Endothelial cell of umbilical vein (primary cell): Measurements from ENCODE around the gene RAD52. TPM values are rescaled to one million over a fixed set of nuclear protein-coding genes. Genes with fewer than 3 reads are reported as not detected.

Experiments
- BruUV-seq: library from RNA; stranded (reverse); fragments of 400-500 nt; replicated peaks from 2 replicates; lab custom pipeline; 2021; lab: Mats Ljungman, UMichigan
- CTCF ChIA-PET: fragments of 300-600, 350-600 bp; sonication (Branson Sonifier 250); formaldehyde crosslinking; loops from one replicate; lab custom pipeline; 2021; ENCODE audit warnings: antibody characterized with exemption, inconsistent platforms; lab: Charles Lee
- POLR2A ChIA-PET: fragments of 300-600, 350-600 bp; sonication (Branson Sonifier 250); formaldehyde crosslinking; loops from one replicate; lab custom pipeline; 2021; ENCODE audit warnings: antibody characterized with exemption, inconsistent platforms; lab: Charles Lee
- DNase-seq: peaks from one replicate; pipeline ENCODE4 v3.0.0-alpha.2; 2011; ENCODE audit warnings: low read depth, low spot score
- FAIRE-seq: peaks from 2 replicates; lab custom pipeline; 2011; peaks lifted over from hg19 to GRCh38; lab: Jason Lieb, UNC
- H2AFZ ChIP-seq: 2 replicates; pipeline ENCODE4 v1.6.0; 2012; ENCODE audit warnings: low read depth, low read length, control low read depth, inconsistent platforms
- H3K27ac ChIP-seq: 2 replicates; pipeline ENCODE4 v1.5.1; 2011; ENCODE audit warnings: low read depth, mild to moderate bottlenecking, control low read depth, low read length, moderate library complexity; ENCODE audit not compliant: insufficient read depth
- H3K27me3 ChIP-seq, 2 experiments: 2 replicates each; pipeline versions ENCODE4 v1.6.0 to v1.6.1; 2011; ENCODE audit warnings: low read length in 2 of 2, mixed read lengths in 1 of 2; ENCODE audit not compliant: control insufficient read depth in 2 of 2, insufficient read depth in 2 of 2
- H3K36me3 ChIP-seq, 2 experiments: 2 replicates in 1 of 2; 3 replicates in 1 of 2; pipeline ENCODE4 v1.5.1; 2011; ENCODE audit warnings: low read length in 2 of 2, mild to moderate bottlenecking in 1 of 2, moderate library complexity in 1 of 2; ENCODE audit not compliant: control insufficient read depth in 2 of 2, insufficient read depth in 2 of 2; ENCODE audit errors: extremely low read depth in 1 of 2
- H3K4me1 ChIP-seq: 3 replicates; pipeline ENCODE4 v1.5.1; 2011; ENCODE audit warnings: mild to moderate bottlenecking, low read length; ENCODE audit not compliant: control insufficient read depth, insufficient read depth; ENCODE audit errors: extremely low read depth
- H3K4me2 ChIP-seq: 2 replicates; pipeline ENCODE4 v1.6.1; 2011; ENCODE audit warnings: low read length, control low read depth, mixed read lengths; ENCODE audit not compliant: insufficient read depth
- H3K4me3 ChIP-seq, 3 experiments: fragments of 200-600 bp in 1 of 3; sonication (generic), shearing (Covaris generic) in 1 of 3; replicated peaks in 1 of 3; 2 replicates each; pipeline ENCODE4 v1.5.1; 2011 to 2016; ENCODE audit warnings: control low read depth in 3 of 3, low read length in 3 of 3, mild to moderate bottlenecking in 2 of 3, inconsistent platforms in 1 of 3, low read depth in 1 of 3, moderate library complexity in 1 of 3; ENCODE audit not compliant: insufficient read depth in 1 of 3
- H3K79me2 ChIP-seq: 2 replicates; pipeline ENCODE4 v1.6.0; 2012; ENCODE audit warnings: low read length, inconsistent platforms; ENCODE audit not compliant: control insufficient read depth, insufficient read depth
- H3K9ac ChIP-seq: replicated peaks from 2 replicates; pipeline ENCODE3; 2011; ENCODE audit warnings: low read length, control low read depth; ENCODE audit not compliant: insufficient read depth; ENCODE audit errors: extremely low read depth
- H3K9me1 ChIP-seq: replicated peaks from 3 replicates; pipeline ENCODE4 v1.6.0; 2011; ENCODE audit warnings: mild to moderate bottlenecking, low read length; ENCODE audit not compliant: control insufficient read depth, insufficient read depth; ENCODE audit errors: extremely low read depth
- H3K9me3 ChIP-seq: replicated peaks from 2 replicates; pipeline ENCODE4 v1.5.1; 2012; ENCODE audit warnings: low read length, inconsistent platforms; ENCODE audit not compliant: control insufficient read depth, insufficient read depth
- H4K20me1 ChIP-seq: replicated peaks from 2 replicates; pipeline ENCODE3; 2011; ENCODE audit warnings: mild to moderate bottlenecking, low read length; ENCODE audit not compliant: control insufficient read depth, insufficient read depth; ENCODE audit errors: extremely low read depth
- EZH2 ChIP-seq: IDR thresholded peaks from 2 replicates; pipeline ENCODE4 v1.6.1; 2012; ENCODE audit warnings: borderline replicate concordance, low read depth, mild to moderate bottlenecking, moderate library complexity, low read length, inconsistent platforms; ENCODE audit not compliant: severe bottlenecking
- FOS ChIP-seq: IDR thresholded peaks from 2 replicates; pipeline ENCODE4 v1.6.1; 2011; ENCODE audit warnings: mild to moderate bottlenecking, low read length, moderate library complexity, borderline replicate concordance; ENCODE audit not compliant: insufficient read depth
- GATA2 ChIP-seq: IDR thresholded peaks from 2 replicates; pipeline ENCODE4 v1.7.0; 2011; ENCODE audit warnings: low read depth, mild to moderate bottlenecking, moderate library complexity, mixed read lengths, low read length; ENCODE audit not compliant: insufficient read length, insufficient read depth
- JUN ChIP-seq: IDR thresholded peaks from 2 replicates; pipeline ENCODE4 v1.6.1; 2011; ENCODE audit warnings: borderline replicate concordance, low read depth; ENCODE audit not compliant: insufficient read length, insufficient read depth
- MAX ChIP-seq: IDR thresholded peaks from 2 replicates; pipeline ENCODE4 v1.6.1; 2011; ENCODE audit not compliant: insufficient read depth, insufficient read length
- MYC ChIP-seq: IDR thresholded peaks from one replicate; pipeline ENCODE4 v1.6.1; 2011; ENCODE audit warnings: mild to moderate bottlenecking, low read depth, low read length
- POLR2A ChIP-seq: IDR thresholded peaks from 2 replicates; pipeline ENCODE4 v1.6.1; 2012; ENCODE audit warnings: low read depth, mild to moderate bottlenecking, control low read depth, low read length
- POLR2AphosphoS5 ChIP-seq: IDR thresholded peaks from 2 replicates; pipeline ENCODE4 v1.6.1; 2012; ENCODE audit warnings: low read depth, mild to moderate bottlenecking, control low read depth, low read length, moderate library complexity; ENCODE audit not compliant: insufficient read depth
- dilution Hi-C: fragments of 300-500 bp; cut with MboI; formaldehyde crosslinking; loops from one replicate; pipeline ENCODE4 v1.15.0; 2019; ENCODE audit warnings: low sequenced_read_pairs; ENCODE audit not compliant: extremely low pct_ligation_motif_present
- intact Hi-C: fragments of 100-400 bp; cut with micrococcal nuclease; formaldehyde crosslinking; loops from one replicate; pipeline ENCODE4 v1.10.0; 2022
- polyA plus RNA-seq, 4 experiments: library from polyadenylated mRNA; depleted of rRNA in 3 of 4; stranded (reverse) in 3 of 4; unstranded in 1 of 4; fragments of >200 nt; gene quantifications; 2 replicates each; pipeline versions ENCODE4 v1.2.1 to v1.2.3, GENCODE V29; 2011 to 2012; ENCODE audit warnings: missing spikeins in 1 of 4
- total RNA-seq: library from RNA; stranded (reverse); gene quantifications from 2 replicates; pipeline ENCODE4 v1.2.3, GENCODE V29; 2021
- TF ChIP-seq, protein P1 (sequence below), 2 donors: IDR thresholded peaks; 1 replicate in 1 of 2; 2 replicates in 1 of 2; pipeline ENCODE4 v1.5.1; 2011; ENCODE audit warnings: low read length in 2 of 2, mild to moderate bottlenecking in 2 of 2, moderate library complexity in 2 of 2, control low read depth in 1 of 2, inconsistent platforms in 1 of 2, low read depth in 1 of 2; ENCODE audit not compliant: insufficient read depth in 1 of 2; ENCODE audit errors: extremely low read depth in 1 of 2

RAD52 gene
- total and polyA plus RNA-seq, 2 donors (not counting 3 experiments of a cell fraction or from before 2014, with no cell fraction given), result 9.4 to 16.1 TPM

- intact Hi-C loops (no loop called here), dilution Hi-C loops (no loop called here)
- Histone ChIP-seq H3K36me3 (peaks cover 16 to 41% of the 10 kb centered on the region in 2 experiments), H3K79me2 (no peaks in the 10 kb centered on the region), H3K4me3 (no peak overlapping the region), H3K9me1 (no peaks in the 10 kb centered on the region), H4K20me1 (no peaks in the 10 kb centered on the region), H3K27ac (no peak overlapping the region), H3K4me2 (no peak overlapping the region), H3K9ac (no peak overlapping the region), H3K27me3 (no peaks in the 10 kb centered on the region), H3K4me1 (no peaks in the 10 kb centered on the region), H3K9me3 (no peaks in the 10 kb centered on the region), H2AFZ (no peak overlapping the region)
- ChIA-PET CTCF (interaction anchor here (0.8 to 3.1 kb wide), 5 partner anchors 9 to 678 kb away, joined by 3 to 23 read pairs (median 4); partner anchors contain the start of gene RAD52), POLR2A (no interaction called here)
- DNase-seq (no peak), FAIRE-seq (no peak)
- BruUV-seq, result no TSS peak
- no peak for TF ChIP-seq JUN
- no peak for TF ChIP-seq POLR2AphosphoS5
- no peak for TF ChIP-seq EZH2
- TF ChIP-seq MYC, result no peak
- no peak for TF ChIP-seq POLR2A
- TF ChIP-seq MAX, result no peak
- TF ChIP-seq FOS, result no peak
- no peak for TF ChIP-seq GATA2
- TF ChIP-seq, protein P1, sequence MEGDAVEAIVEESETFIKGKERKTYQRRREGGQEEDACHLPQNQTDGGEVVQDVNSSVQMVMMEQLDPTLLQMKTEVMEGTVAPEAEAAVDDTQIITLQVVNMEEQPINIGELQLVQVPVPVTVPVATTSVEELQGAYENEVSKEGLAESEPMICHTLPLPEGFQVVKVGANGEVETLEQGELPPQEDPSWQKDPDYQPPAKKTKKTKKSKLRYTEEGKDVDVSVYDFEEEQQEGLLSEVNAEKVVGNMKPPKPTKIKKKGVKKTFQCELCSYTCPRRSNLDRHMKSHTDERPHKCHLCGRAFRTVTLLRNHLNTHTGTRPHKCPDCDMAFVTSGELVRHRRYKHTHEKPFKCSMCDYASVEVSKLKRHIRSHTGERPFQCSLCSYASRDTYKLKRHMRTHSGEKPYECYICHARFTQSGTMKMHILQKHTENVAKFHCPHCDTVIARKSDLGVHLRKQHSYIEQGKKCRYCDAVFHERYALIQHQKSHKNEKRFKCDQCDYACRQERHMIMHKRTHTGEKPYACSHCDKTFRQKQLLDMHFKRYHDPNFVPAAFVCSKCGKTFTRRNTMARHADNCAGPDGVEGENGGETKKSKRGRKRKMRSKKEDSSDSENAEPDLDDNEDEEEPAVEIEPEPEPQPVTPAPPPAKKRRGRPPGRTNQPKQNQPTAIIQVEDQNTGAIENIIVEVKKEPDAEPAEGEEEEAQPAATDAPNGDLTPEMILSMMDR (IDR thresholded peaks at IDR 0.05; ENCODE audit: extremely low read depth in 1 of 2, insufficient read depth in 1 of 2, low read depth in 1 of 2, low read length in 2 of 2), result no peak
These were observed 44.0 kb downstream of the RAD52 start for GRCh38 chr12:905261-906031.
